Measurements from ENCODE around the gene ZNF683.

The ZNF683 gene

DNA sequence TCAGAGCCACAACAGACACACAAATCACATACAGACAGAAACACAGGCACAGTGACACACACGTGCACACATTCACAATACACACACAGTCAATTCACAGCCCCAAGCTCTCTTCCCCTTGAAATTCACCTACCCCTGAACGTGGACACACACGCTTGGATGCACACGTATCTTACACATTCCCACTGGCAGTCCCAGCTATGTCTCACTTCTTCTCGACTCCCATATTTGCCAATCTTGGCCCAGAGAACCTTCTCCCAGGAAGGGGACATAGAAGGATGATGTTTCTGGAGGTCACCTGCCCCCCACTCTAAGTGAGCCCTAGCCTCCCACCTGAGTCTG lies 20.2 kb downstream of the ZNF683 start:
- Histone ChIP-seq H3K36me3 (ENCODE audit: control insufficient read depth in 2 of 2, insufficient read depth in 1 of 2, low read length in 2 of 2) (no peaks in the 10 kb centered on the region), H3K4me1 (ENCODE audit: control insufficient read depth, insufficient read depth, low read length) (no peaks in the 10 kb centered on the region), H3K4me3 (ENCODE audit: low read depth, low read length) (no peak overlapping the region), H3K27ac (ENCODE audit: extremely low read depth, low read depth, low read length) (no peak overlapping the region), H3K9me3 (ENCODE audit: control insufficient read depth, insufficient read depth, low read depth, low read length) (no peaks in the 10 kb centered on the region)
- TF ChIP-seq MYNN (tag by site-specific recombination; IDR thresholded peaks at IDR 0.05; ENCODE audit: borderline replicate concordance) (no peak), ZNF555 (tag by site-specific recombination; conservative IDR thresholded peaks at IDR 0.05) (no peak), GLIS2 (tag by site-specific recombination; IDR thresholded peaks at IDR 0.05) (no peak), SP3 (tag by site-specific recombination; IDR thresholded peaks at IDR 0.05) (no peak), KLF7 (tag by site-specific recombination; IDR thresholded peaks at IDR 0.05; ENCODE audit: borderline replicate concordance) (no peak), ZNF433 (tag by site-specific recombination; IDR thresholded peaks at IDR 0.05; ENCODE audit: low read depth) (no peak)
- TF ChIP-seq, protein P1, sequence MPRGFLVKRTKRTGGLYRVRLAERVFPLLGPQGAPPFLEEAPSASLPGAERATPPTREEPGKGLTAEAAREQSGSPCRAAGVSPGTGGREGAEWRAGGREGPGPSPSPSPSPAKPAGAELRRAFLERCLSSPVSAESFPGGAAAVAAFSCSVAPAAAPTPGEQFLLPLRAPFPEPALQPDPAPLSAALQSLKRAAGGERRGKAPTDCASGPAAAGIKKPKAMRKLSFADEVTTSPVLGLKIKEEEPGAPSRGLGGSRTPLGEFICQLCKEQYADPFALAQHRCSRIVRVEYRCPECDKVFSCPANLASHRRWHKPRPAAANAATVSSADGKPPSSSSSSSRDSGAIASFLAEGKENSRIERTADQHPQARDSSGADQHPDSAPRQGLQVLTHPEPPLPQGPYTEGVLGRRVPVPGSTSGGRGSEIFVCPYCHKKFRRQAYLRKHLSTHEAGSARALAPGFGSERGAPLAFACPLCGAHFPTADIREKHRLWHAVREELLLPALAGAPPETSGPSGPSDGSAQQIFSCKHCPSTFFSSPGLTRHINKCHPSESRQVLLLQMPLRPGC (tag by site-specific recombination; IDR thresholded peaks at IDR 0.05), result no peak
- TF ChIP-seq, protein P2, sequence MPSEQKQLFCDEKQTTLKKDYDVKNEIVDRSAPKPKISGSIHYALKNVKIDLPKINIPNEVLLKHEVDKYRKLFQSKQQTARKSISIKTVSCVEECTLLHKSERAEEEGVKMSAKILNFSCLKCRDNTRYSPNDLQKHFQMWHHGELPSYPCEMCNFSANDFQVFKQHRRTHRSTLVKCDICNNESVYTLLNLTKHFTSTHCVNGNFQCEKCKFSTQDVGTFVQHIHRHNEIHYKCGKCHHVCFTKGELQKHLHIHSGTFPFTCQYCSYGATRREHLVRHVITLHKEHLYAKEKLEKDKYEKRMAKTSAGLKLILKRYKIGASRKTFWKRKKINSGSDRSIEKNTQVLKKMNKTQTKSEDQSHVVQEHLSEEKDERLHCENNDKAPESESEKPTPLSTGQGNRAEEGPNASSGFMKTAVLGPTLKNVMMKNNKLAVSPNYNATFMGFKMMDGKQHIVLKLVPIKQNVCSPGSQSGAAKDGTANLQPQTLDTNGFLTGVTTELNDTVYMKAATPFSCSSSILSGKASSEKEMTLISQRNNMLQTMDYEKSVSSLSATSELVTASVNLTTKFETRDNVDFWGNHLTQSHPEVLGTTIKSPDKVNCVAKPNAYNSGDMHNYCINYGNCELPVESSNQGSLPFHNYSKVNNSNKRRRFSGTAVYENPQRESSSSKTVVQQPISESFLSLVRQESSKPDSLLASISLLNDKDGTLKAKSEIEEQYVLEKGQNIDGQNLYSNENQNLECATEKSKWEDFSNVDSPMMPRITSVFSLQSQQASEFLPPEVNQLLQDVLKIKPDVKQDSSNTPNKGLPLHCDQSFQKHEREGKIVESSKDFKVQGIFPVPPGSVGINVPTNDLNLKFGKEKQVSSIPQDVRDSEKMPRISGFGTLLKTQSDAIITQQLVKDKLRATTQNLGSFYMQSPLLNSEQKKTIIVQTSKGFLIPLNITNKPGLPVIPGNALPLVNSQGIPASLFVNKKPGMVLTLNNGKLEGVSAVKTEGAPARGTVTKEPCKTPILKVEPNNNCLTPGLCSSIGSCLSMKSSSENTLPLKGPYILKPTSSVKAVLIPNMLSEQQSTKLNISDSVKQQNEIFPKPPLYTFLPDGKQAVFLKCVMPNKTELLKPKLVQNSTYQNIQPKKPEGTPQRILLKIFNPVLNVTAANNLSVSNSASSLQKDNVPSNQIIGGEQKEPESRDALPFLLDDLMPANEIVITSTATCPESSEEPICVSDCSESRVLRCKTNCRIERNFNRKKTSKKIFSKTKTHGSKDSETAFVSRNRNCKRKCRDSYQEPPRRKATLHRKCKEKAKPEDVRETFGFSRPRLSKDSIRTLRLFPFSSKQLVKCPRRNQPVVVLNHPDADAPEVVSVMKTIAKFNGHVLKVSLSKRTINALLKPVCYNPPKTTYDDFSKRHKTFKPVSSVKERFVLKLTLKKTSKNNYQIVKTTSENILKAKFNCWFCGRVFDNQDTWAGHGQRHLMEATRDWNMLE (tag by site-specific recombination; conservative IDR thresholded peaks at IDR 0.05; ENCODE audit: low read depth), result no peak
- CTCF ChIA-PET, result interaction anchor here (1.2 to 4.2 kb wide), 2 partner anchors 12 to 65 kb away, joined by 4 to 26 read pairs; no protein-coding TSS in a partner anchor
- POLR2A ChIA-PET, result no interaction called here

DNA sequence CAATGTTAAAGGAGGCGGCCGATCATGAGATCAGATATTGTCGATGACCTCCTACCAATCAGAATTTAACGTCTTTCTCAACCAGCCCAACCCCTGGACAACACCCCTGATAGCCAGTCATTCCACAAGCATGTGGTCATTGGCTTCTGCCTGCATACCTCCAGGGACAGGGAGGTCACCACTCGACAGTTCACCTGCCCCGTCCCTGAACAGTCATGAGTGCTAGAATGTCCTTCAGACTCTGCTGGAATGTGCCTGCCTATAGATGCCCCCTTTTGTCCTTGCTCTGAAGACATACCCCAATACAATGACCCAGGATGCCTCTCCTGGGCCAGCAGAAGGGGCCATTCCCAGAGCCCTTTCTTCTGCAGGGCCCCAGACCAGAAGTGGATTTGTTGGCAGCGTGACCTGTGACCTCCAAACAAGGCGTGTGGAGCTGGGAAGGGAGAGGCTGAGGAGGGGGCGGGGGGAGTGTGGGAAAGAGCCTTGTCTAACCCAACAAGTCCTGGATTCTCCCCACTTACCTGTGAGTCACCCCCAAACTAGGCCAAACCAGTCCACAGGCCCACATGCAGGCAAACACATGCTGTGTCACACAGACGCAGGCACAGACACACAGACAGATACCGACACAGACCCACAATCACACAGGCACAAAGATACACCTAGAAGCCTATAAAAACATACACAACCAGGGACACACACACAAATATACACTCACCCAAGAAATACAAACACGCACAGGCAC lies 20.8 kb downstream of the ZNF683 start:
- Histone ChIP-seq H3K4me1 (ENCODE audit: control insufficient read depth, insufficient read depth, low read length) (no peaks in the 10 kb centered on the region), H3K4me3 (ENCODE audit: low read depth, low read length) (no peak overlapping the region), H3K27ac (ENCODE audit: extremely low read depth, low read depth, low read length) (no peak overlapping the region), H3K36me3 (ENCODE audit: control insufficient read depth in 2 of 2, insufficient read depth in 1 of 2, low read length in 2 of 2) (no peaks in the 10 kb centered on the region), H3K9me3 (ENCODE audit: control insufficient read depth, insufficient read depth, low read depth, low read length) (no peaks in the 10 kb centered on the region)
- ChIA-PET CTCF (interaction anchor here (0.7 to 4.2 kb wide), 4 partner anchors 12 to 75 kb away, joined by 4 to 26 read pairs (median 11); no protein-coding TSS in a partner anchor), POLR2A (no interaction called here)
- TF ChIP-seq, protein P3, sequence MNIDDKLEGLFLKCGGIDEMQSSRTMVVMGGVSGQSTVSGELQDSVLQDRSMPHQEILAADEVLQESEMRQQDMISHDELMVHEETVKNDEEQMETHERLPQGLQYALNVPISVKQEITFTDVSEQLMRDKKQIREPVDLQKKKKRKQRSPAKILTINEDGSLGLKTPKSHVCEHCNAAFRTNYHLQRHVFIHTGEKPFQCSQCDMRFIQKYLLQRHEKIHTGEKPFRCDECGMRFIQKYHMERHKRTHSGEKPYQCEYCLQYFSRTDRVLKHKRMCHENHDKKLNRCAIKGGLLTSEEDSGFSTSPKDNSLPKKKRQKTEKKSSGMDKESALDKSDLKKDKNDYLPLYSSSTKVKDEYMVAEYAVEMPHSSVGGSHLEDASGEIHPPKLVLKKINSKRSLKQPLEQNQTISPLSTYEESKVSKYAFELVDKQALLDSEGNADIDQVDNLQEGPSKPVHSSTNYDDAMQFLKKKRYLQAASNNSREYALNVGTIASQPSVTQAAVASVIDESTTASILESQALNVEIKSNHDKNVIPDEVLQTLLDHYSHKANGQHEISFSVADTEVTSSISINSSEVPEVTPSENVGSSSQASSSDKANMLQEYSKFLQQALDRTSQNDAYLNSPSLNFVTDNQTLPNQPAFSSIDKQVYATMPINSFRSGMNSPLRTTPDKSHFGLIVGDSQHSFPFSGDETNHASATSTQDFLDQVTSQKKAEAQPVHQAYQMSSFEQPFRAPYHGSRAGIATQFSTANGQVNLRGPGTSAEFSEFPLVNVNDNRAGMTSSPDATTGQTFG (tag by site-specific recombination; IDR thresholded peaks at IDR 0.05; ENCODE audit: borderline replicate concordance), result 0 out of 2 replicates have a peak, but pooled peaks have one; percentile 48
- TF ChIP-seq KLF9 (tag by site-specific recombination; IDR thresholded peaks at IDR 0.05; ENCODE audit: low read depth), result no peak
- no peak for TF ChIP-seq ZNF391 (tag by site-specific recombination; IDR thresholded peaks at IDR 0.05; ENCODE audit: borderline replicate concordance, low read depth)
- no peak for TF ChIP-seq ZBTB17 (tag by site-specific recombination; IDR thresholded peaks at IDR 0.05)
- no peak for TF ChIP-seq ZNF843 (tag by site-specific recombination; IDR thresholded peaks at IDR 0.05)
- no peak for TF ChIP-seq ZBTB1 (tag by site-specific recombination; IDR thresholded peaks at IDR 0.05)
- no peak for TF ChIP-seq ZNF174 (tag by site-specific recombination; IDR thresholded peaks at IDR 0.05)
- 0 out of 2 replicates have a peak, but pooled peaks have one; percentile 5 for TF ChIP-seq GLIS1 (tag by site-specific recombination; IDR thresholded peaks at IDR 0.05)
